Measurements from ENCODE around the gene ROBO1.

DNA sequence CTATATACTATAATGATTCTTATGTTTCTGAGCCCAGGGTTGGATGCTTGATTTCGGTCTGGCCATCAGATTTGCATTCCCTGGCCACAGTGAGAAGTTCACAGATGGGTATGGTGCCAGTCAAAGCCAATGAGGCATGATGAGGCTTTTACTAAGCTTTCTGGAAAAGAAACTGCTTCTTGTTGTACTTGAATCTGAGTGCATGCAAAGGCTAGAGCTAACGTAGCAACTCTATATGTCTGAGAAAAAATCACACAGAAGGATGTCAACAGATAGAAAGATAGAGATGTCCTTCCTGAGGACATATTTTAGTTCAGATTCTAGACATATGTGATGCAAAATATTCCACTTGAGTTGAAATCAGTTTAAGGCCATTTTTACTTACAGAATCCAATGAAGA is 608.1 kb downstream of the ROBO1 start:
- TF ChIP-seq, protein P1, sequence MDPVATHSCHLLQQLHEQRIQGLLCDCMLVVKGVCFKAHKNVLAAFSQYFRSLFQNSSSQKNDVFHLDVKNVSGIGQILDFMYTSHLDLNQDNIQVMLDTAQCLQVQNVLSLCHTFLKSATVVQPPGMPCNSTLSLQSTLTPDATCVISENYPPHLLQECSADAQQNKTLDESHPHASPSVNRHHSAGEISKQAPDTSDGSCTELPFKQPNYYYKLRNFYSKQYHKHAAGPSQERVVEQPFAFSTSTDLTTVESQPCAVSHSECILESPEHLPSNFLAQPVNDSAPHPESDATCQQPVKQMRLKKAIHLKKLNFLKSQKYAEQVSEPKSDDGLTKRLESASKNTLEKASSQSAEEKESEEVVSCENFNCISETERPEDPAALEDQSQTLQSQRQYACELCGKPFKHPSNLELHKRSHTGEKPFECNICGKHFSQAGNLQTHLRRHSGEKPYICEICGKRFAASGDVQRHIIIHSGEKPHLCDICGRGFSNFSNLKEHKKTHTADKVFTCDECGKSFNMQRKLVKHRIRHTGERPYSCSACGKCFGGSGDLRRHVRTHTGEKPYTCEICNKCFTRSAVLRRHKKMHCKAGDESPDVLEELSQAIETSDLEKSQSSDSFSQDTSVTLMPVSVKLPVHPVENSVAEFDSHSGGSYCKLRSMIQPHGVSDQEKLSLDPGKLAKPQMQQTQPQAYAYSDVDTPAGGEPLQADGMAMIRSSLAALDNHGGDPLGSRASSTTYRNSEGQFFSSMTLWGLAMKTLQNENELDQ (CRISPR knock-in tag; IDR thresholded peaks at IDR 0.05; ENCODE audit: borderline replicate concordance): no peak
- TF ChIP-seq, protein P2, sequence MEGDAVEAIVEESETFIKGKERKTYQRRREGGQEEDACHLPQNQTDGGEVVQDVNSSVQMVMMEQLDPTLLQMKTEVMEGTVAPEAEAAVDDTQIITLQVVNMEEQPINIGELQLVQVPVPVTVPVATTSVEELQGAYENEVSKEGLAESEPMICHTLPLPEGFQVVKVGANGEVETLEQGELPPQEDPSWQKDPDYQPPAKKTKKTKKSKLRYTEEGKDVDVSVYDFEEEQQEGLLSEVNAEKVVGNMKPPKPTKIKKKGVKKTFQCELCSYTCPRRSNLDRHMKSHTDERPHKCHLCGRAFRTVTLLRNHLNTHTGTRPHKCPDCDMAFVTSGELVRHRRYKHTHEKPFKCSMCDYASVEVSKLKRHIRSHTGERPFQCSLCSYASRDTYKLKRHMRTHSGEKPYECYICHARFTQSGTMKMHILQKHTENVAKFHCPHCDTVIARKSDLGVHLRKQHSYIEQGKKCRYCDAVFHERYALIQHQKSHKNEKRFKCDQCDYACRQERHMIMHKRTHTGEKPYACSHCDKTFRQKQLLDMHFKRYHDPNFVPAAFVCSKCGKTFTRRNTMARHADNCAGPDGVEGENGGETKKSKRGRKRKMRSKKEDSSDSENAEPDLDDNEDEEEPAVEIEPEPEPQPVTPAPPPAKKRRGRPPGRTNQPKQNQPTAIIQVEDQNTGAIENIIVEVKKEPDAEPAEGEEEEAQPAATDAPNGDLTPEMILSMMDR (CRISPR knock-in tag; IDR thresholded peaks at IDR 0.05): no peak
- no peak for TF ChIP-seq ZNF660 (CRISPR knock-in tag; IDR thresholded peaks at IDR 0.05; ENCODE audit: borderline replicate concordance, low read depth)
- TF ChIP-seq, protein P3, sequence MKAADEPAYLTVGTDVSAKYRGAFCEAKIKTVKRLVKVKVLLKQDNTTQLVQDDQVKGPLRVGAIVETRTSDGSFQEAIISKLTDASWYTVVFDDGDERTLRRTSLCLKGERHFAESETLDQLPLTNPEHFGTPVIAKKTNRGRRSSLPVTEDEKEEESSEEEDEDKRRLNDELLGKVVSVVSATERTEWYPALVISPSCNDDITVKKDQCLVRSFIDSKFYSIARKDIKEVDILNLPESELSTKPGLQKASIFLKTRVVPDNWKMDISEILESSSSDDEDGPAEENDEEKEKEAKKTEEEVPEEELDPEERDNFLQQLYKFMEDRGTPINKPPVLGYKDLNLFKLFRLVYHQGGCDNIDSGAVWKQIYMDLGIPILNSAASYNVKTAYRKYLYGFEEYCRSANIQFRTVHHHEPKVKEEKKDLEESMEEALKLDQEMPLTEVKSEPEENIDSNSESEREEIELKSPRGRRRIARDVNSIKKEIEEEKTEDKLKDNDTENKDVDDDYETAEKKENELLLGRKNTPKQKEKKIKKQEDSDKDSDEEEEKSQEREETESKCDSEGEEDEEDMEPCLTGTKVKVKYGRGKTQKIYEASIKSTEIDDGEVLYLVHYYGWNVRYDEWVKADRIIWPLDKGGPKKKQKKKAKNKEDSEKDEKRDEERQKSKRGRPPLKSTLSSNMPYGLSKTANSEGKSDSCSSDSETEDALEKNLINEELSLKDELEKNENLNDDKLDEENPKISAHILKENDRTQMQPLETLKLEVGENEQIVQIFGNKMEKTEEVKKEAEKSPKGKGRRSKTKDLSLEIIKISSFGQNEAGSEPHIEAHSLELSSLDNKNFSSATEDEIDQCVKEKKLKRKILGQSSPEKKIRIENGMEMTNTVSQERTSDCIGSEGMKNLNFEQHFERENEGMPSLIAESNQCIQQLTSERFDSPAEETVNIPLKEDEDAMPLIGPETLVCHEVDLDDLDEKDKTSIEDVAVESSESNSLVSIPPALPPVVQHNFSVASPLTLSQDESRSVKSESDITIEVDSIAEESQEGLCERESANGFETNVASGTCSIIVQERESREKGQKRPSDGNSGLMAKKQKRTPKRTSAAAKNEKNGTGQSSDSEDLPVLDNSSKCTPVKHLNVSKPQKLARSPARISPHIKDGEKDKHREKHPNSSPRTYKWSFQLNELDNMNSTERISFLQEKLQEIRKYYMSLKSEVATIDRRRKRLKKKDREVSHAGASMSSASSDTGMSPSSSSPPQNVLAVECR (CRISPR knock-in tag; IDR thresholded peaks at IDR 0.05; ENCODE audit: borderline replicate concordance): no peak
- TF ChIP-seq, protein P4, sequence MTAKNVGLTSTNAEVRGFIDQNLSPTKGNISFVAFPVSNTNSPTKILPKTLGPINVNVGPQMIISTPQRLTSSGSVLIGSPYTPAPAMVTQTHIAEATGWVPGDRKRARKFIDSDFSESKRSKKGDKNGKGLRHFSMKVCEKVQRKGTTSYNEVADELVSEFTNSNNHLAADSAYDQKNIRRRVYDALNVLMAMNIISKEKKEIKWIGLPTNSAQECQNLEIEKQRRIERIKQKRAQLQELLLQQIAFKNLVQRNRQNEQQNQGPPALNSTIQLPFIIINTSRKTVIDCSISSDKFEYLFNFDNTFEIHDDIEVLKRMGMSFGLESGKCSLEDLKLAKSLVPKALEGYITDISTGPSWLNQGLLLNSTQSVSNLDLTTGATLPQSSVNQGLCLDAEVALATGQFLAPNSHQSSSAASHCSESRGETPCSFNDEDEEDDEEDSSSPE (CRISPR knock-in tag; IDR thresholded peaks at IDR 0.05): no peak
- TF ChIP-seq POLR2AphosphoS5 (IDR thresholded peaks at IDR 0.05; ENCODE audit: low read depth, low read length): no peak
- no peak for TF ChIP-seq TBX2 (CRISPR knock-in tag; IDR thresholded peaks at IDR 0.05; ENCODE audit: borderline replicate concordance)
- no peak for TF ChIP-seq ZBTB1 (CRISPR knock-in tag; IDR thresholded peaks at IDR 0.05; ENCODE audit: borderline replicate concordance)
- TF ChIP-seq, protein P5, sequence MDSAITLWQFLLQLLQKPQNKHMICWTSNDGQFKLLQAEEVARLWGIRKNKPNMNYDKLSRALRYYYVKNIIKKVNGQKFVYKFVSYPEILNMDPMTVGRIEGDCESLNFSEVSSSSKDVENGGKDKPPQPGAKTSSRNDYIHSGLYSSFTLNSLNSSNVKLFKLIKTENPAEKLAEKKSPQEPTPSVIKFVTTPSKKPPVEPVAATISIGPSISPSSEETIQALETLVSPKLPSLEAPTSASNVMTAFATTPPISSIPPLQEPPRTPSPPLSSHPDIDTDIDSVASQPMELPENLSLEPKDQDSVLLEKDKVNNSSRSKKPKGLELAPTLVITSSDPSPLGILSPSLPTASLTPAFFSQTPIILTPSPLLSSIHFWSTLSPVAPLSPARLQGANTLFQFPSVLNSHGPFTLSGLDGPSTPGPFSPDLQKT (CRISPR knock-in tag; IDR thresholded peaks at IDR 0.05; ENCODE audit: borderline replicate concordance): no peak
- TF ChIP-seq NFE2L1 (CRISPR knock-in tag; IDR thresholded peaks at IDR 0.05; ENCODE audit: borderline replicate concordance): no peak
- TF ChIP-seq CBX5 (CRISPR knock-in tag; IDR thresholded peaks at IDR 0.05; ENCODE audit: borderline replicate concordance): no peak
- no peak for TF ChIP-seq HNRNPL (IDR thresholded peaks at IDR 0.05; ENCODE audit: low read depth, low read length)
